ENCODE measurements around the gene RPL10A.

The RPL10A gene

DNA sequence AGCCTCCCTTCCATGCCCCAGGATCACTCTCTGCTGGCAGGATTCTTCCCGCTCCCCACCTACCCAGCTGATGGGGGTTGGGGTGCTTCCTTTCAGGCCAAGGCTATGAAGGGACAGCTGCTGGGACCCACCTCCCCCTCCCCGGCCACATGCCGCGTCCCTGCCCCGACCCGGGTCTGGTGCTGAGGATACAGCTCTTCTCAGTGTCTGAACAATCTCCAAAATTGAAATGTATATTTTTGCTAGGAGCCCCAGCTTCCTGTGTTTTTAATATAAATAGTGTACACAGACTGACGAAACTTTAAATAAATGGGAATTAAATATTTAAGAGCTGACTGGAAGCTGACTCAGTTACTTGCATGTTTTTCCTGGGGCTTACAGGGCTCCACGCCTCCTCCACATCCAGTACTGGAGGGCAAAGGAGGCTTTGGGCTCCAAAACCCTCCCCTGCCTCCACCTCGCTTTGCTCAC lies 40.3 kb upstream of the RPL10A start:
- no peak overlapping the region for H3K4me2 ChIP-seq (ENCODE audit: low read depth, low read length, poor library complexity, severe bottlenecking)
- H3K4me3 ChIP-seq (ENCODE audit: low read length, poor library complexity, severe bottlenecking), result no peak overlapping the region
- H3K36me3 ChIP-seq (ENCODE audit: insufficient read depth, low read length), result no peaks in the 10 kb centered on the region
- H3K9ac ChIP-seq (ENCODE audit: low read depth, low read length, poor library complexity, severe bottlenecking), result no peak overlapping the region
- no peaks in the 10 kb centered on the region for H3K79me2 ChIP-seq (ENCODE audit: insufficient read depth, low read length)
- no peaks in the 10 kb centered on the region for H3K4me1 ChIP-seq (ENCODE audit: insufficient read depth, low read length, poor library complexity, severe bottlenecking)
- TF ChIP-seq, protein P1, sequence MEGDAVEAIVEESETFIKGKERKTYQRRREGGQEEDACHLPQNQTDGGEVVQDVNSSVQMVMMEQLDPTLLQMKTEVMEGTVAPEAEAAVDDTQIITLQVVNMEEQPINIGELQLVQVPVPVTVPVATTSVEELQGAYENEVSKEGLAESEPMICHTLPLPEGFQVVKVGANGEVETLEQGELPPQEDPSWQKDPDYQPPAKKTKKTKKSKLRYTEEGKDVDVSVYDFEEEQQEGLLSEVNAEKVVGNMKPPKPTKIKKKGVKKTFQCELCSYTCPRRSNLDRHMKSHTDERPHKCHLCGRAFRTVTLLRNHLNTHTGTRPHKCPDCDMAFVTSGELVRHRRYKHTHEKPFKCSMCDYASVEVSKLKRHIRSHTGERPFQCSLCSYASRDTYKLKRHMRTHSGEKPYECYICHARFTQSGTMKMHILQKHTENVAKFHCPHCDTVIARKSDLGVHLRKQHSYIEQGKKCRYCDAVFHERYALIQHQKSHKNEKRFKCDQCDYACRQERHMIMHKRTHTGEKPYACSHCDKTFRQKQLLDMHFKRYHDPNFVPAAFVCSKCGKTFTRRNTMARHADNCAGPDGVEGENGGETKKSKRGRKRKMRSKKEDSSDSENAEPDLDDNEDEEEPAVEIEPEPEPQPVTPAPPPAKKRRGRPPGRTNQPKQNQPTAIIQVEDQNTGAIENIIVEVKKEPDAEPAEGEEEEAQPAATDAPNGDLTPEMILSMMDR (conservative IDR thresholded peaks at IDR 0.05; ENCODE audit: low read length), result no peak
- no peak for TF ChIP-seq EZH2phosphoT487 (IDR thresholded peaks at IDR 0.05; ENCODE audit: borderline replicate concordance)
- H3F3A ChIP-seq (ENCODE audit: low read depth), result no peaks in the 10 kb centered on the region
- H2AFZ ChIP-seq (ENCODE audit: low read length), result no peak overlapping the region
- H3K9me2 ChIP-seq (replicated peaks; ENCODE audit: low read depth, low read length), result no peaks in the 10 kb centered on the region
- peaks cover 4% of the 10 kb centered on the region; the same call in 1 of the 2 replicates for H3K9me3 ChIP-seq (ENCODE audit: insufficient read depth, low read depth, low read length)
- no peaks in the 10 kb centered on the region for H4K20me1 ChIP-seq (ENCODE audit: insufficient read depth, low read length, poor library complexity, severe bottlenecking)
- no peaks in the 10 kb centered on the region for H3K27me3 ChIP-seq (ENCODE audit: insufficient read depth, low read length, poor library complexity, severe bottlenecking)

DNA sequence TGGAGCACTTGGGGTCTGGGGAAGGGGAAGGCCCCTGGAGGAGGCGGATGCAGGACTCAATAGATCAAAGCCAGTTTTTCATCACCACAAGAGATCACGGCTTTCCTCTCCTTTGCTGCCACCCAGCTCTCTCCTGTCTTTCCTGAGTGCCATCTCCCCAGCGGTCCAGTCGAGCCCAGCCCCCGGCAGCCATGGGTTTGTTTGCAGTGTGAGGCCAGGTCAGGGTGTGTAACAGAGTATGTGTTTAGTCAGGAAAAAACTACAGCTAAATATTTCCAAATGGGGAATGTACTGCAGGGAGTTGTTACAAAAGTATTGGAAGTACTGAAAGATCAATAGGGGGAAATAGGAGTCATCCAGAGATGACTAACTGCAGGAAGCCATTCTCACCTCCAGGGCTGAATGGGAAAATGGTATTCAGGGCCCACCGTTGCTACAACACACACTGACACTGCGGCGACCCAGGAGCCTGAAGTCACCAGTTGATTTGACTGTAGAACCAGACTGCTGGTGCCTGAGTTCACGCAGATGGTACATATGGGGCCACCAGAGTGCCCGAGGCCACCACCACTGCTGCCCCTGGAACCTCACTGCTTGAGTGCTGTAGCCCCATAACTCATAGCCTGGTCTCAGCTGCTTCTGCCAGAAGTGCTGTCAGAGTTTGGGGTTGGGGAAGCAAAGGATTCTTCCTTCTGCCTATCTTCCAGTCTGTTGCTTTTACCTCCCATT lies 39.6 kb upstream of the RPL10A start:
- Histone ChIP-seq H3K4me3 (ENCODE audit: low read length, poor library complexity, severe bottlenecking) (no peak overlapping the region), H3K9ac (ENCODE audit: low read depth, low read length, poor library complexity, severe bottlenecking) (no peak overlapping the region), H3K4me2 (ENCODE audit: low read depth, low read length, poor library complexity, severe bottlenecking) (no peak overlapping the region), H3K9me2 (replicated peaks; ENCODE audit: low read depth, low read length) (no peaks in the 10 kb centered on the region), H3K36me3 (ENCODE audit: insufficient read depth, low read length) (no peaks in the 10 kb centered on the region), H3K9me3 (ENCODE audit: insufficient read depth, low read depth, low read length) (peaks cover 4% of the 10 kb centered on the region; the same call in 1 of the 2 replicates), H4K20me1 (ENCODE audit: insufficient read depth, low read length, poor library complexity, severe bottlenecking) (no peaks in the 10 kb centered on the region), H3K4me1 (ENCODE audit: insufficient read depth, low read length, poor library complexity, severe bottlenecking) (no peaks in the 10 kb centered on the region), H2AFZ (ENCODE audit: low read length) (no peak overlapping the region), H3K27me3 (ENCODE audit: insufficient read depth, low read length, poor library complexity, severe bottlenecking) (no peaks in the 10 kb centered on the region), H3K79me2 (ENCODE audit: insufficient read depth, low read length) (no peaks in the 10 kb centered on the region), H3F3A (ENCODE audit: low read depth) (no peaks in the 10 kb centered on the region)
- TF ChIP-seq, protein P1 (conservative IDR thresholded peaks at IDR 0.05; ENCODE audit: low read length), result no peak
- no peak for TF ChIP-seq EZH2phosphoT487 (IDR thresholded peaks at IDR 0.05; ENCODE audit: borderline replicate concordance)

DNA sequence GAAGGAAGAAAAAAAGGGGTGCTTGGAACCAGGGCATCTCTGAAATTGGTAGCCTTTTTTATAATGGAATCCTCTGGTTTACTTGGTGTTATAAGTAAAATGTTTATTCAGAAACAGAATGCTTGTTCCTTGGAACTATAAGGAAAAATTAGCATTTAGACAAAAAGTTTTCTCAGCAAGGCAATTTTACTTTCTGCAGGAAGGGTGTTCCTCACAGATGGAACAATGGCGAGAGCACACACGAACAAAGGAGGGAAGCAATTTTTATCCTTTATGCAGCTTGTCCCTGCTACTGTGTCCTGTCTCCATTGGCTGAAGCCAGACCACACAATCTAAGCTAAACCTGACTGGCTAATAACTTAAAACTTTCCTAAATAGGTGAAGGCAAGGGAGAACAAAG lies 38.7 kb upstream of the RPL10A start:
- TF ChIP-seq EZH2phosphoT487 (IDR thresholded peaks at IDR 0.05; ENCODE audit: borderline replicate concordance), result no peak
- TF ChIP-seq, protein P1 (conservative IDR thresholded peaks at IDR 0.05; ENCODE audit: low read length), result no peak
- Histone ChIP-seq H3K27me3 (ENCODE audit: insufficient read depth, low read length, poor library complexity, severe bottlenecking) (no peaks in the 10 kb centered on the region), H3K9me2 (replicated peaks; ENCODE audit: low read depth, low read length) (no peaks in the 10 kb centered on the region), H3K4me1 (ENCODE audit: insufficient read depth, low read length, poor library complexity, severe bottlenecking) (no peaks in the 10 kb centered on the region), H3K9me3 (ENCODE audit: insufficient read depth, low read depth, low read length) (peaks cover 4% of the 10 kb centered on the region; the same call in 1 of the 2 replicates), H3K4me3 (ENCODE audit: low read length, poor library complexity, severe bottlenecking) (no peak overlapping the region), H3K9ac (ENCODE audit: low read depth, low read length, poor library complexity, severe bottlenecking) (no peak overlapping the region), H3K79me2 (ENCODE audit: insufficient read depth, low read length) (no peaks in the 10 kb centered on the region), H2AFZ (ENCODE audit: low read length) (no peak overlapping the region), H3F3A (ENCODE audit: low read depth) (no peaks in the 10 kb centered on the region), H4K20me1 (ENCODE audit: insufficient read depth, low read length, poor library complexity, severe bottlenecking) (no peaks in the 10 kb centered on the region), H3K4me2 (ENCODE audit: low read depth, low read length, poor library complexity, severe bottlenecking) (no peak overlapping the region), H3K36me3 (ENCODE audit: insufficient read depth, low read length) (no peaks in the 10 kb centered on the region)
